ENCODE measurements around the gene DEAF1. TPM values are rescaled to one million over a fixed set of nuclear protein-coding genes. Genes with fewer than 3 reads are reported as not detected.

The DEAF1 gene
- total and polyA plus RNA-seq, 2 of the 13 experiments (the other 11 are each of a cell fraction or from before 2014, with no cell fraction given), result 22.3 to 29.6 TPM

DNA sequence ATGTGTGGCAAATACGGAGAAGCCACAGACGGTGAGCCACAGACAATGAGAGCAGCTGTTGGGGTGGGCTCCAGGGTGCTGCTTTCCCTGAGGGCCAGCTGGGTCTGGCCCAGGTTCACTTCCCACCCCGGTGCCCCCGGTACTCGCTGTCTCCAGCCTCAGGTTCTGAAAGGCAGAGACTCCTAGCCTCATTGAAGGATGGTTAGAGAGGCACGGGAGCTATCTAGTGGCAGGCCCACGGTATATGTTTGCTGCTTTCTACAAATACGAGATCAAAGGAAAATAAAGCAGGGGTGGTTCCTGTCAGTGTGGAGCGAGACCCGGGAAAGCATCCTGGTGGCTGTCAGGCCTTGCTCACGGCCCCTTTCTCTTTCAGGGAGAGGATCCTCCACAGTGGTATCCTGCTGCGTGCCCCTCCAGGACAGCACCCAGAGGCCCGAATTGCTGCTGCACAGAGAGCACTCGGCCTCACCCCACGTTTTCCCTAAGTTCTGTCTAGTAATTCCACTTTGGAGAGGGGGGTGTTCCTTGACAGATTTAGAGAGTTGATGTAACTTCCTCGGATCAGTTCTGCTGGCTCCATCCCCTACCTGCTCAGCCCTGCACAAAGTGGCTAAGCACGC lies 3.6 kb upstream of the DEAF1 start:
- peaks cover 27% of the 10 kb centered on the region for H3K79me2 ChIP-seq (ENCODE audit: insufficient read depth, low read length)
- H3K4me3 ChIP-seq (replicated peaks in 1 of 3; ENCODE audit: insufficient read depth in 1 of 3, low read depth in 2 of 3, low read length in 3 of 3), result no peak overlapping the region
- no peak overlapping the region for H2AFZ ChIP-seq (ENCODE audit: low read length)
- no peaks in the 10 kb centered on the region for H4K20me1 ChIP-seq (ENCODE audit: insufficient read depth, low read length)
- no peak for DNase-seq (ENCODE audit: low spot score)
- CTCF ChIA-PET (ENCODE audit: low intra/inter-chr PET ratio, low total read pairs), result interaction anchor here (4.8 kb wide), 1 partner anchor 29 kb away, joined by 20 read pairs; no protein-coding TSS in a partner anchor
- 61% methylated on average over 13 of the region's 17 CpGs for WGBS (ENCODE audit: low lambda C conversion rate)
- no peaks in the 10 kb centered on the region for H3K9me3 ChIP-seq (ENCODE audit: low read length)
- POLR2A ChIA-PET, result interaction anchor here (1.2 to 6.1 kb wide), 5 partner anchors 8 to 40 kb away, joined by 3 to 191 read pairs (median 6); partner anchors contain the start of gene EPS8L2
- H3K27ac ChIP-seq (ENCODE audit: extremely low read length, insufficient read depth, low read length), result no peak overlapping the region
- H3K36me3 ChIP-seq (replicated peaks in 1 of 2; ENCODE audit: control insufficient read depth in 1 of 2, insufficient read depth in 2 of 2, low read length in 2 of 2), result peaks cover 2 to 8% of the 10 kb centered on the region in 2 experiments; a peak in 4 of 5 replicates
- H3K4me1 ChIP-seq (ENCODE audit: insufficient read depth, low read length), result peaks cover 70% of the 10 kb centered on the region
- in situ Hi-C loops (cut with HindIII; ENCODE audit: extremely low pct_ligation_motif_present, low pct_unique_long_range_greater_than_20kb) (no loop called here), intact Hi-C loops (cut with micrococcal nuclease; ENCODE audit: unreplicated experiment) (no loop called here)
- no peaks in the 10 kb centered on the region; a peak in 1 of 5 replicates for H3K27me3 ChIP-seq (ENCODE audit: control insufficient read depth in 1 of 2, insufficient read depth in 2 of 2, low read length in 2 of 2)
- FAIRE-seq, result peak; percentile 50
- H3K4me2 ChIP-seq (ENCODE audit: low read depth, low read length), result no peak overlapping the region
- no TSS peak for BruUV-seq (replicated peaks)
- no peak overlapping the region for H3K9ac ChIP-seq (ENCODE audit: insufficient read depth, low read depth, low read length)
- no peak for ATAC-seq
- TF ChIP-seq ZNF432 (CRISPR knock-in tag; IDR thresholded peaks at IDR 0.05; ENCODE audit: borderline replicate concordance) (no peak), RCOR2 (CRISPR knock-in tag; IDR thresholded peaks at IDR 0.05) (no peak), STAG1 (CRISPR knock-in tag; IDR thresholded peaks at IDR 0.05) (0 out of 2 replicates have a peak, but pooled peaks have one; percentile 13), ATRX (CRISPR knock-in tag; IDR thresholded peaks at IDR 0.05; ENCODE audit: borderline replicate concordance) (no peak), ZNF607 (CRISPR knock-in tag; IDR thresholded peaks at IDR 0.05; ENCODE audit: borderline replicate concordance) (no peak), CENPT (CRISPR knock-in tag; IDR thresholded peaks at IDR 0.05; ENCODE audit: low read depth) (no peak), ZNF605 (CRISPR knock-in tag; IDR thresholded peaks at IDR 0.05) (no peak), ZSCAN31 (CRISPR knock-in tag; IDR thresholded peaks at IDR 0.05; ENCODE audit: low read depth) (no peak), HNF1A (IDR thresholded peaks at IDR 0.05; ENCODE audit: low read depth) (no peak), HNF1A (CRISPR knock-in tag; IDR thresholded peaks at IDR 0.05; ENCODE audit: borderline replicate concordance) (no peak), AGO1 (IDR thresholded peaks at IDR 0.05; ENCODE audit: low read depth, low read length, poor library complexity, severe bottlenecking) (peak; percentile 32), HDAC2 (CRISPR knock-in tag; IDR thresholded peaks at IDR 0.05) (no peak), RBAK (CRISPR knock-in tag; IDR thresholded peaks at IDR 0.05) (no peak), HNRNPUL1 (IDR thresholded peaks at IDR 0.05; ENCODE audit: low read depth, low read length) (no peak), LCORL (IDR thresholded peaks at IDR 0.05) (no peak), LCORL (CRISPR knock-in tag; IDR thresholded peaks at IDR 0.05) (no peak), DNMT1 (CRISPR knock-in tag; IDR thresholded peaks at IDR 0.05) (no peak), RBFOX2 (IDR thresholded peaks at IDR 0.05; ENCODE audit: low read depth, low read length) (no peak), FIP1L1 (IDR thresholded peaks at IDR 0.05; ENCODE audit: borderline replicate concordance, insufficient read depth, low read depth, low read length) (no peak)
- TF ChIP-seq, protein P1, sequence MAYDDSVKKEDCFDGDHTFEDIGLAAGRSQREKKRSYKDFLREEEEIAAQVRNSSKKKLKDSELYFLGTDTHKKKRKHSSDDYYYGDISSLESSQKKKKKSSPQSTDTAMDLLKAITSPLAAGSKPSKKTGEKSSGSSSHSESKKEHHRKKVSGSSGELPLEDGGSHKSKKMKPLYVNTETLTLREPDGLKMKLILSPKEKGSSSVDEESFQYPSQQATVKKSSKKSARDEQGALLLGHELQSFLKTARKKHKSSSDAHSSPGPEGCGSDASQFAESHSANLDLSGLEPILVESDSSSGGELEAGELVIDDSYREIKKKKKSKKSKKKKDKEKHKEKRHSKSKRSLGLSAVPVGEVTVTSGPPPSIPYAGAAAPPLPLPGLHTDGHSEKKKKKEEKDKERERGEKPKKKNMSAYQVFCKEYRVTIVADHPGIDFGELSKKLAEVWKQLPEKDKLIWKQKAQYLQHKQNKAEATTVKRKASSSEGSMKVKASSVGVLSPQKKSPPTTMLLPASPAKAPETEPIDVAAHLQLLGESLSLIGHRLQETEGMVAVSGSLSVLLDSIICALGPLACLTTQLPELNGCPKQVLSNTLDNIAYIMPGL (CRISPR knock-in tag; IDR thresholded peaks at IDR 0.05; ENCODE audit: borderline replicate concordance in 1 of 2, low read depth in 1 of 2), result 0 out of 4 replicates have a peak, but pooled peaks of 1 of the 2 experiments have one; percentile 18
